Measurements from ENCODE around the gene SDK1.
"Not testable (repeated sequence)": the region's sequence is repeated elsewhere in the genome, so short reads cannot be mapped to it uniquely, and the experiment has no call there.

The SDK1 gene

DNA sequence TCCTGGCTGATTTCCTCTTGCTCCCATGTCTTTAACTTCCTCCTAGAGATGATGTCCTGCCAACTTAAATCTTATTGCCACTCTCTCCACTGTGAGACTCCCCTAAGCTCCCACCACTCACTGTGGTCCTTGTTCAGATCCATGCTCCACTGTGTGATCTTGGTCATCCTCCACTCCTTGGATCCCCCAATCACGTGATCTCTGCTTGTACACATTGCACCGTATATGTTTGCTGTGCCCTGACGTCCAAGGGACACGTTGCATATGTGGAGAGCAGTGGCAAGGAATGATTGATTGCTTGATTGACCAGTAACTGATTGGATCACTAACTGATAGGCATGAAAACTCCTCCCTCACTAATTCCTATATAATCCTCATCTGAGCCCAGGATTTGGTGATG lies 395.1 kb downstream of the SDK1 start:
- Mint-ChIP-seq H3K36me3 (no peaks in the 10 kb centered on the region), H3K9me3 (ENCODE audit: low read depth) (no peaks in the 10 kb centered on the region), H3K27me3 (peaks cover 4% of the 10 kb centered on the region), H3K27ac (peak overlapping the region; percentile 4), H3K4me1 (ENCODE audit: low read depth) (peaks cover 22% of the 10 kb centered on the region), H3K4me3 (no peak overlapping the region)

DNA sequence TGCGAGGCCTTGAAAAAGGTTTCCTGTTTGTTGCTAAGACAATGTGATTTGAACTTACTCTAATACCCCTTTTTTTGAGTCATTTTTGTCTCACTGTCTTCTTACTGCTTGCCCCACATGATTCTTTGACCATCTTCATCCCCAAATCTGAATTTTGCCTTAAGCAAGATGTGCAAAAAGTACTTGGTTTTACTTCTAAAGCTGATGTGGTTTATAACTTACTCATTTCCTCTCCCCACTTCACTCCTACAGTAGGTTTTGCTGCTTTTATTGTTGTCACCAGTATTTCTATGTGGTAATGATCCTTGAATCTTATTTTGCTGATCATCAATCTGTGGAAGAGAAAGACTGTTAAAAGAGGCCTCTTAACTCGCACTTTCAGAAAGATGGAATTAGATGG lies 396.4 kb downstream of the SDK1 start:
- H3K4me1 Mint-ChIP-seq (ENCODE audit: low read depth), result peaks cover 22% of the 10 kb centered on the region
- H3K36me3 Mint-ChIP-seq, result no peaks in the 10 kb centered on the region
- H3K27ac Mint-ChIP-seq, result peak overlapping the region; percentile 19
- no peaks in the 10 kb centered on the region for H3K9me3 Mint-ChIP-seq (ENCODE audit: low read depth)
- no peak overlapping the region for H3K4me3 Mint-ChIP-seq
- H3K27me3 Mint-ChIP-seq, result peaks cover 4% of the 10 kb centered on the region

DNA sequence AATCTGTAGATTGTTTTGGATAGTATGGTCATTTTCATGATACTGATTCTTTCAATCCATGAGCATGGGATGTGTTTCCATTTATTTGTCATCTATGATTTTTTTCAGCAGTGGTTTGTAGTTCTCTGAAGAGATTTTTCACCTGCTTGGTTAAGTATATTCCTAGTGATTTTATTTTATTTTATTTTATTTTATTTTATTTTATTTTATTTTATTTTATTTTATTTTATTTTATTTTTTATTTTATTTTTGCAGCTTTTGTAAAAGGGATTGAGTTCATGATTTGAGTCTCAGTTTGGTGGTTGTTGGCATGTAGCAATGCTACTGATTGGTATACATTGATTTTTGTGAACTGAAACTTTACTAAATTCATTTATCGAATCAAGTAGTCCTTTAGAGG lies 404.2 kb downstream of the SDK1 start:
- Mint-ChIP-seq H3K36me3 (no peaks in the 10 kb centered on the region), H3K4me1 (ENCODE audit: low read depth) (no peaks in the 10 kb centered on the region), H3K4me3 (no peak overlapping the region), H3K9me3 (ENCODE audit: low read depth) (no peaks in the 10 kb centered on the region), H3K27me3 (no peaks in the 10 kb centered on the region), H3K27ac (no peak overlapping the region)

DNA sequence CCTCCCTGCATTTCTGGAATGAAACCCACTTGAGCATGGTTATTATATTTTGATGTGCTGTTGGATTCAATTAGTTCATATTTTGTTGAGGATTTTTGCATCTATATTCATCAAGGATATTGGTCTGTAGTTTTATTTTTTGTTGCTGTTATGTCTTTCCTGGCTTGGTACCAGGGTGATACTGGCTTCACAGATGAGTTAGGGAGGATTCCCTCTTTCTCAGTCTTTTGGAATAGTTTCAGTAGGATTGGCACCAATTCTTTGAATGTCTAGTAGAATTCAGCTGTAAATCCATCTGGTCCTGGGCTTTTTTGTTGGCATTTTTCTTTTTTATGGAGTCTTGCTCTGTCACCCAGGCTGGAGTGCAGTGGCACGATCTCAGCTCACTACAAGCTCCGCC lies 405.0 kb downstream of the SDK1 start:
- H3K36me3 Mint-ChIP-seq; H3K4me3 Mint-ChIP-seq; H3K9me3 Mint-ChIP-seq (ENCODE audit: low read depth); H3K4me1 Mint-ChIP-seq (ENCODE audit: low read depth); H3K27me3 Mint-ChIP-seq; H3K27ac Mint-ChIP-seq: not testable (repeated sequence)

DNA sequence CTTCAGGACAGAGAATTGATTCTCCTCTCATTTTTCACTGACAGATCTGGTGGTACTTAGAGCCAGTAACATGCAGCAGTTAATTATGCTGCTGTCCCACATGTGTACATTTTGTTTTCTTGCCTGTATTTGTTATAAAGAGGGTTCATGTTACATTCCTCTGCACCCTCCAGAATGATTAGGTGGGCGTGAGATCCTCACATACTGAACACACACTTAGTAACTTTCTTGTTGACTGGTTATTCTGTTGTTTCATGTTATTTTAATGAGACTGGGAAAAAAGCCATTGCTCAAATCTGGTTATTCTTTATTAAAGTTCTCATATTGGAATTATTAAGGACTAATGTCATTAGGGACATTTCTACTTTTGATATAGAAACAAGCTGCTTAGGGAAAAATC lies 409.1 kb downstream of the SDK1 start:
- Mint-ChIP-seq H3K9me3 (ENCODE audit: low read depth) (no peaks in the 10 kb centered on the region), H3K27me3 (no peaks in the 10 kb centered on the region), H3K27ac (no peak overlapping the region), H3K4me3 (no peak overlapping the region), H3K36me3 (no peaks in the 10 kb centered on the region), H3K4me1 (ENCODE audit: low read depth) (peaks cover 8% of the 10 kb centered on the region)

DNA sequence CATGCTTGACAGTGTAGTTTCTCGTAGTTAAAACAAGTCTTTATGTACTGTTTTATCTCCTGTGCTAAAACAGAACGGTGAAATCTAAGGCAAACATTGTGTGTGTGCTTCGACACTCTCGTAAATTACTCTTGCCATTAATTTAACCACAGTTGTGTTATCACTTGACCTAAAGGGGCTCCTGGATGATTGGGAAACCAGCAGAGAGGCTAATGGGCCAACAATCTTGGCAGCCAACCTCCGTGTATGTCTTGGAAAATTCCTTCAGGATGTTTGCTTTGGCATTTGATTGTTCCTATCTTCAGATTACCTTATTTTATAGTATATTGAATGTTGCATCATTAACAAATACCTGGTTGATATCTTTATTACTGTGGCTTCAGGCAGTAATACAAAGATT lies 409.5 kb downstream of the SDK1 start:
- no peaks in the 10 kb centered on the region for H3K9me3 Mint-ChIP-seq (ENCODE audit: low read depth)
- no peaks in the 10 kb centered on the region for H3K27me3 Mint-ChIP-seq
- H3K27ac Mint-ChIP-seq, result no peak overlapping the region
- H3K4me3 Mint-ChIP-seq, result no peak overlapping the region
- H3K36me3 Mint-ChIP-seq, result no peaks in the 10 kb centered on the region
- peaks cover 8% of the 10 kb centered on the region for H3K4me1 Mint-ChIP-seq (ENCODE audit: low read depth)

DNA sequence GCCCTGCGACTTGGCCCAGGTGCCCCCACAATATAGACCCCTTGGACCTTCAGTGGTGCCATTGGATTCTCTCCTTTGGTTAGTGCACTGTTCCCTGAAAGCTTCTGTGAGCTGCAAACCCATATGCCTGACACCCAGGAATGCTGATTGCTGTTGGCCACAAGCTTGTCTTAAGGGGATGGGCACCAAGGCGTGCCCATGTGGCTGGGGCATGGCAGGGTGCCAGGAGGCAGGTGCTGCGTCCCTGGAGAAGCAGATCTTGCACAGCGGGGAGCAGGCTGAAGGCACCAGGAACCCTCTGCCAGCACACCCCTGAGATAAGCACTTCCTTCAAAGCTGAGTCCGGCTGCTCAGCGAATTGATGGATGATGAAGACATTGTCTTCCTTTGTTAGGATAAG lies 411.8 kb downstream of the SDK1 start:
- Mint-ChIP-seq H3K9me3 (ENCODE audit: low read depth) (no peaks in the 10 kb centered on the region), H3K27ac (no peak overlapping the region), H3K4me3 (no peak overlapping the region), H3K4me1 (ENCODE audit: low read depth) (peaks cover 8% of the 10 kb centered on the region), H3K27me3 (no peaks in the 10 kb centered on the region), H3K36me3 (no peaks in the 10 kb centered on the region)

DNA sequence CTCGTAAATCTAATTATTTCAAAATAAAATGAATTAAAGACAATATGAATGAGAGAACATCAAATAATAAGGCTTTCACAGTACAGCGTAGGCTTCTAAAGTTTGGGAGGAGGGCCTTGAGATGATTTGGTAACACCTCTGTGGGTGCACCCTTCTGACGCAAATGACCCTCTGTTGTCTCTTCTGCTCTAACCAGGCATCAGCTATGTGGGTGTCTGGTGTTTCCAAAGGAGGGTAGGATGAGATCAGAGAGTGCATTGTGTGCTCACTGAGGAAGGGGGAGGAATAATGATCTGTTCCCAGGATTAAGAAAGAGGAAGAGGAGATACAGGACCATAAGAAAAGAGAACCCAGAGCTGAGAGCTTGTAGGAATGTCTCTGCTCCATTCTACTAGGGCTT lies 420.4 kb downstream of the SDK1 start:
- H3K27ac Mint-ChIP-seq, result no peak overlapping the region
- peaks cover 1% of the 10 kb centered on the region for H3K27me3 Mint-ChIP-seq
- H3K9me3 Mint-ChIP-seq (ENCODE audit: low read depth), result no peaks in the 10 kb centered on the region
- H3K4me1 Mint-ChIP-seq (ENCODE audit: low read depth), result peaks cover 2% of the 10 kb centered on the region
- no peak overlapping the region for H3K4me3 Mint-ChIP-seq
- no peaks in the 10 kb centered on the region for H3K36me3 Mint-ChIP-seq

DNA sequence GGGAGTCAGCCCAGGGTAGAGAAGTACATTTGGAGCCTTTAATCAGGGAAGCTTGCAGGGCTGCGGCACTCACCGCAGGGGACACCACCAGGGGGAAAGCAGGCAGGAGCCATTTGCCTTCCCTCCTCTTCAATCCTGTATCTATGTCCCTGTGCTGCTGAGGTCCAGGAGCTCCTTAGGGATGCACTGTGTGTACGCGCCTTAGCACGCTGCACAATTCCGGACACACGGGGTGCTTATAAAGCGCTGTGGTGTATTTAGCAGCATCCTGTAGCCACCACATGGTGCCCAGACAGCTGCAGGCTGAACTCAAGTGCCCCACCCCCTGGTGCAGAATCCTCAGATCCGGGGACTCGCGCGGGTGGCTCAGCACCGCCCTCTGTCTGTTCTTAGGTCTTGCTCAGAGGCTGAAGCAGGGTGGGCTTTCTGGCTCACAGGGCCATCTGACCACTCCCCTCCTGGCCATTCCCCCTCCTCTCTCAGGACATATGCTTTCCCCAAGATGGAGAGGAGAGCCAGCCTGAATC lies 421.4 kb downstream of the SDK1 start:
- Mint-ChIP-seq H3K27ac (no peak overlapping the region), H3K36me3 (no peaks in the 10 kb centered on the region), H3K4me1 (ENCODE audit: low read depth) (peaks cover 2% of the 10 kb centered on the region), H3K9me3 (ENCODE audit: low read depth) (no peaks in the 10 kb centered on the region), H3K27me3 (peaks cover 1% of the 10 kb centered on the region), H3K4me3 (no peak overlapping the region)

DNA sequence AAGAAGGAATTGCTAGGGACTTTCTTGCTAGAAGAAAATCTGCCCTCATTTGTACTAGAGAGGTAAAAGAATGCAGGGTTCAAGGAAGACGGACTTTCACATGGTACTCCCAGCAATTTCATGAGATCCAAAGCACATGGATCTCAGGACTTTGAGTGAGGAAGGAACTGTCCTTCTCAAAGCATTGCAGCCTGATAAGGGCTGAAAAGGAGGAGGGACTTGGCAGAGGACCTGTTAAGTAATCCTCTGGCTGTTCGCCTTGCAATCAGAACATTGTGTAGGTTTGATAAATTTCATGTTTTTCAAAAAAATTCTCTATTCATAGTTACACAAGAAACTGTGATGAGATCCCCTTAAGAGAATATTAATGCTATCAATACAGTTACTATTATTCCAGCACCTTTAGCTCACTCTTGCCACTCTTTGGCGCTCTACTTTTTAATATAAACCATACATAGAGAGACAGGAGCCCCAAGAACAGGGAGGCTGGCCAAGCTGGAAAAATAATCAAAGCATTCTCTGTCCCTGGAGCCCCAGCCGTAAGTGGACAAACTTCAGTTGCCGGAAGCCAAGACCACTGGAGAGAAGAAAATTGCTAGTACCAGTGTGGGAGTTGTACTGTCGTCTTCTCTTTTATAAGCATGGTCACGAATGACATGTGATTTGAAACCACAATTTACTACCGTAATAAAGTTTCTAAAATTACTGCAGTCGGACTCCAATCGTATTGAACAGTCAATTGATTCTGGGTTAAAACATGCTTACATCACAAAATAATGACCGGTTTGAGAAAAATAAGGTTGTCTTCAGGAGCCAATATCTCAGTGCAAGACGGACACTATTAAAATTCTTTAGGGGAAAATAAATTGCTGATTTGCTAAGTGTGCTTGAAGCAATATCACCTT lies 424.4 kb downstream of the SDK1 start:
- H3K4me3 Mint-ChIP-seq, result no peak overlapping the region
- no peak overlapping the region for H3K27ac Mint-ChIP-seq
- no peaks in the 10 kb centered on the region for H3K9me3 Mint-ChIP-seq (ENCODE audit: low read depth)
- H3K27me3 Mint-ChIP-seq, result no peaks in the 10 kb centered on the region
- peaks cover 2% of the 10 kb centered on the region for H3K4me1 Mint-ChIP-seq (ENCODE audit: low read depth)
- H3K36me3 Mint-ChIP-seq, result peaks cover 2% of the 10 kb centered on the region

DNA sequence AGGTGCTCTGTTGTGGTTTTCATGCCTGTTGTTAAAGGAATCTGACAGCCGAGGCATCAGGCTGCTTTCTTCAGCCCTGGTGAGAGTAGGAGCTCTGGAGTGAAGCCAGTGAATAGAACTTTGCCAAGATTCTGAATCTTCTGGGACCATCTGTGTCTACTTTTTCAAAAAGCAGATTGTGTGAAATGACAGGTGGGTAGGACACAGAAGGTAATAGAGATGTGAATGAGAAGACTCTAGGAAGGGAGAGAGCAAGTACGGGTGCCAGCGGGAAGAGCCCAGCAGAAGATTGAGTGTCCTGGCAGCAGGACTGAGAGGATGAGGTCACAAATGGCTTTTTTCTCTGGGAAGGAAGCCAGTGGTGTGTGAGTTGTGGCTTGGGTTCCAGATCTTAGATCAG lies 429.2 kb downstream of the SDK1 start:
- no peaks in the 10 kb centered on the region for H3K4me1 Mint-ChIP-seq (ENCODE audit: low read depth)
- H3K4me3 Mint-ChIP-seq, result no peak overlapping the region
- no peaks in the 10 kb centered on the region for H3K27me3 Mint-ChIP-seq
- no peaks in the 10 kb centered on the region for H3K9me3 Mint-ChIP-seq (ENCODE audit: low read depth)
- no peak overlapping the region for H3K27ac Mint-ChIP-seq
- peaks cover 3% of the 10 kb centered on the region for H3K36me3 Mint-ChIP-seq

DNA sequence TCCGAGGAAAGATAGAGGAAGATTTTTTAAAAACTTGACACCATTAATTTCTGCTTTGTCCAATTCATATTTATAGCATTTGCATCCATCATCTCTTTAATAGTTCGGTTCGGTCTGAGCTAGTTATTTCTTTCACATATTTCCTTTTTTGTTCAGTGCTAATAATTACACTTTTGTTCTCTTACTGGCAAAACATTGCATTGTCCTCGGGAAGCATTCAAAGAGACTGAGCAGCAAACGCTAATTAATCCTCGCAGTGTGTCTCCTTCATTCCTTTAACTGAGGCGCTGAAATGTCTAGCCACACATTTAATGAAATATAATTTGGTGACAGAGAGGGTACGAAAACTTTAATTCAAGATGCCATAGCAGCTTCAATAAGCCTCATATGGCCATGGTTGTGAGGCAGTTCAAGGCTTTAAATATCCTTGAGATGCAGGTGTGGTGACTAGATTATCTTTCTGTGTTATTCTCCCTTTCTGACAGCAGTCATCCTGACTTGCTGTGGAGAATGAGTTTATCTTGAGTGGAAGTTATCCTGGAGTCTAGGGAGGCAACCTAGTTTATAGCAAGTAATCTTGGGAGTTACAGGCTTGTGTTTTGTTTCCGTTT lies 431.4 kb downstream of the SDK1 start:
- no peaks in the 10 kb centered on the region for H3K4me1 Mint-ChIP-seq (ENCODE audit: low read depth)
- H3K27ac Mint-ChIP-seq, result no peak overlapping the region
- peaks cover 3% of the 10 kb centered on the region for H3K36me3 Mint-ChIP-seq
- no peaks in the 10 kb centered on the region for H3K27me3 Mint-ChIP-seq
- H3K4me3 Mint-ChIP-seq, result no peak overlapping the region
- H3K9me3 Mint-ChIP-seq (ENCODE audit: low read depth), result no peaks in the 10 kb centered on the region

DNA sequence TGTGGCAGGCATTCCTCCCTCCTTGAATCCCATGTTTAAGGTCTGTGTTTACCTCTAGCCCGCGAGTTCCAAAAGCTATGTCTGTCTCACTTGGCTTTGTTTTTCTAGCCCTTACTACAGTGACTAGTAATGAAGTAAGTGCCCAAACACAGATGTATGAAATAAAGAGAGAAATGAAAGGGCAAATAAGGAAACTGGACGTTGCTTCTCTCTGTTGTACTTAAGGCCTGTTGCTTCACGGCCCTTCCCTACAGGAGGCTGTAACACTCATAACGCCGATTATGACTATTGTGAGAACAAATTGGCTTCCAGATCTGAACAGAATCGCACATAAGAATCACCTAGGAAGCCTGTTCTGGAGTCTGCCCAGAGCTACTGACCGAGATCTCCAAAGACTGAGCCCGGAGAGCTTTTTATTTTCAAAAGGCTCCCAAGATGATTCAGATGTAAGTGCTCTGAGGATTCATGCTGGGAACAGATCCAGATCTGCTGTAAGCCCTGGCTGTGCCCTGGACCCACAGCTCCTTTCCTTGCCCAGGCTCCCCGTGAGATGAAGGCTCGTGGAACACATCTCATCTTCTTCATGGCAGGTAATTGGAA lies 432.6 kb downstream of the SDK1 start:
- H3K4me1 Mint-ChIP-seq (ENCODE audit: low read depth), result no peaks in the 10 kb centered on the region
- no peak overlapping the region for H3K27ac Mint-ChIP-seq
- peaks cover 3% of the 10 kb centered on the region for H3K36me3 Mint-ChIP-seq
- peaks cover 7% of the 10 kb centered on the region for H3K9me3 Mint-ChIP-seq (ENCODE audit: low read depth)
- no peak overlapping the region for H3K4me3 Mint-ChIP-seq
- H3K27me3 Mint-ChIP-seq, result no peaks in the 10 kb centered on the region

DNA sequence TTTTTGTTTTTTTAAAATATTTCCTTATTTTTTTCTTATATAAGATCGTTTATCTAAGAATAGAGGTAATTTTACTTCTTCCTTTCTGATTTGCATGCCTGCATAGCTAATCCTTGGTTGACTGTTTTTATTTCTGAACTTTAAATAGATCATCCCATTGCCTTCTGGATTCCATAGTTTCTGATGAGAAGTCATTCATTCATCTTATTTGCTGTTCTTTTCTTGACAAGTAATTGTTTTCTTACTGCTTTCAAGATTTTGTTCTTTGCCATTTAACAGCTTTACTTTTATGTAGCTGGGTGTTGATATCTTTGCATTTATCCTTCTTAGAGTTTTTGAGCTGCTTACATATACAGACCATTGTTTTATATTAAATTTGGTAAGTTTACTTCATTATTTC lies 437.9 kb downstream of the SDK1 start:
- H3K27ac Mint-ChIP-seq, result no peak overlapping the region
- H3K27me3 Mint-ChIP-seq, result peaks cover 5% of the 10 kb centered on the region
- no peaks in the 10 kb centered on the region for H3K4me1 Mint-ChIP-seq (ENCODE audit: low read depth)
- H3K9me3 Mint-ChIP-seq (ENCODE audit: low read depth), result peaks cover 14% of the 10 kb centered on the region
- H3K4me3 Mint-ChIP-seq, result no peak overlapping the region
- peaks cover 9% of the 10 kb centered on the region for H3K36me3 Mint-ChIP-seq

DNA sequence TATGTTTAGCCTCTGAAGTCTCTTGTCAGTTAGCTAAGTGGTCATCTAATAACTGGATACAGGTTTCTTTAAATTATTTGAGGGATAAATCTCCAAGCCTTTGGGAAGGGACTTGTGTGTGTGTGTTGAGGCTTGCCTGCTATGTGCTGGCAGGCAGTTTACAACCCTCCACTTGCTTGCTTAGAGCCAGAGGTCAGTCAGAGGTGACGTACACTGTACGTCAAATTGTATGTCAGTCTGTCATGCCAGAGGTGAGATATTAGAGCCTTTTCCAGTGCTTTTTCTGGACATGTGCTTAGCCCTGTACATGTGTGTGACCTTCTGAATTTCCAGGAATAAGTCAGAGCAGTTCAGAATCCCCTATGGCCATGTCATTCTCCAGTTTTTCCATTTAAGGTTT lies 438.9 kb downstream of the SDK1 start:
- Mint-ChIP-seq H3K27me3 (peaks cover 5% of the 10 kb centered on the region), H3K9me3 (ENCODE audit: low read depth) (peaks cover 14% of the 10 kb centered on the region), H3K36me3 (peaks cover 9% of the 10 kb centered on the region), H3K27ac (no peak overlapping the region), H3K4me1 (ENCODE audit: low read depth) (no peaks in the 10 kb centered on the region), H3K4me3 (no peak overlapping the region)

Measured in activated naive CD8-positive, alpha-beta T cell (primary cell).